ENCODE measurements around the gene VENTX. TPM values are rescaled to one million over a fixed set of nuclear protein-coding genes. Genes with fewer than 3 reads are reported as not detected.

Gene VENTX
- total RNA-seq, 4 donors from 2014 or later, result 0.17 to 2.3 (median 0.21) TPM; not detected in 1

DNA sequence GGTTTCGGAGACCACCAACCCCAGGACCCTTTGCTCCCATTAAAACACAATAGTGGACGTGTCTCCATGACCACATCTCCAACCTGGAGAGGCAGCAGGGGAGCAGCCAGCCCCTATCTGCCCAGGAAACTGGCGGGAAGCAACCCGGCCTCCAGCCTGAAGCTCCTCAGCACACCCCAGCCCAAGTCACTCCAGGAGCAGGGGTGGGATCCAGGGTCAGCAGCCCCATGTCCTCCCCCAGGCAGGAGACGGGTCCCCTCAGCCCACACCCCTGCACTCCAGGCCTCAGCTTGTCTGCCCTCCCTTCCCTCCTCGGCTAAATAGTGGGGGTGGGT, 38.4 kb downstream of the VENTX start:
- Histone ChIP-seq H3K27me3 (peaks cover 16% of the 10 kb centered on the region), H3K9me3 (no peaks in the 10 kb centered on the region), H3K27ac (no peak overlapping the region), H3K36me3 (peaks cover 21% of the 10 kb centered on the region), H3K4me3 (peak overlapping the region; percentile 39), H3K4me1 (peaks cover 49% of the 10 kb centered on the region)
- 24% methylated on average over 4 of the region's 6 CpGs for WGBS
- TF ChIP-seq, protein P1, sequence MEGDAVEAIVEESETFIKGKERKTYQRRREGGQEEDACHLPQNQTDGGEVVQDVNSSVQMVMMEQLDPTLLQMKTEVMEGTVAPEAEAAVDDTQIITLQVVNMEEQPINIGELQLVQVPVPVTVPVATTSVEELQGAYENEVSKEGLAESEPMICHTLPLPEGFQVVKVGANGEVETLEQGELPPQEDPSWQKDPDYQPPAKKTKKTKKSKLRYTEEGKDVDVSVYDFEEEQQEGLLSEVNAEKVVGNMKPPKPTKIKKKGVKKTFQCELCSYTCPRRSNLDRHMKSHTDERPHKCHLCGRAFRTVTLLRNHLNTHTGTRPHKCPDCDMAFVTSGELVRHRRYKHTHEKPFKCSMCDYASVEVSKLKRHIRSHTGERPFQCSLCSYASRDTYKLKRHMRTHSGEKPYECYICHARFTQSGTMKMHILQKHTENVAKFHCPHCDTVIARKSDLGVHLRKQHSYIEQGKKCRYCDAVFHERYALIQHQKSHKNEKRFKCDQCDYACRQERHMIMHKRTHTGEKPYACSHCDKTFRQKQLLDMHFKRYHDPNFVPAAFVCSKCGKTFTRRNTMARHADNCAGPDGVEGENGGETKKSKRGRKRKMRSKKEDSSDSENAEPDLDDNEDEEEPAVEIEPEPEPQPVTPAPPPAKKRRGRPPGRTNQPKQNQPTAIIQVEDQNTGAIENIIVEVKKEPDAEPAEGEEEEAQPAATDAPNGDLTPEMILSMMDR (IDR thresholded peaks at IDR 0.05), result no peak
- TF ChIP-seq EP300 (IDR thresholded peaks at IDR 0.05), result no peak
- TF ChIP-seq POLR2A (IDR thresholded peaks at IDR 0.05), result no peak
- DNase-seq (ENCODE audit: low spot score in 2 of 2), result no peak

DNA sequence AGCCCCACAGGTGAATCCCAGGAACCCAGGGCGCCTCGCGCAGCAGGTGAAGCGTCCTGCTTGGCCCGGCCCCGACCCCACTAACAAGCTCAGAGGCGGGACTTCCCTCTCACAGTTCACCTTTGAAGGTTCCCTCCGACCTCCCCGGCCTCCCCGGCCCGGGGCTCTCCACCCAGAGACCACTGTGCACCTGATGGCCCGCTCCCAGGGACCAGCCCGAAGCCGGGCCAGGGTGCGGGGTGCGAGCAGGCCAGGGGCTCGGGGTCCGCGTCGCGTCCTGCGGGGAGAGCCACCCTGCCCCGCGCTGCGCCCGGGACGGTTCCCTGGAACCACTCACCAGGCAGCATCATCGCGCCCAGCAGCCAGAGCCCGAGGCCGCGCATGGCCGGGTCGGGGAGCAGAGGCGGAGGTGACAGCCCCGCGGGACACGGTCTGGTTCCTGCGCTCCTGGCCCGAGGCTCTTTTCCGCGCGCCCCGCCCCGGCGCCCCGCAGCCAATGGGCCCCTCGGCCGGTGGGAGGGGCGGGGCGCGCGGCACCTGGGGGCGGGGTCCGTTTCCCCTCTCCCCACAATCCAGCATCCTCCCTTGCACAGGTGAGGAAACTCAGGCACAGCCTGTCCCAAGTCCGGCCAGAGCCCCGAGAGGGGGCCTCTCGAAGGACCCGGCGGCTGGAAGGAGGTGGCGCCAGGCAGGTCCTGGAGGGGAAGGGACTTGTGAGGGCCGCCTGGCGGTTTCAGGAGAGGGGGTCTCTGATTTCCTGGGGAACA, 39.0 kb downstream of the VENTX start, which contains the start of gene ADAM8:
Gene ADAM8, minus strand, starts transcription at position 434 of the 767 bp plus-strand sequence. Its CDS starts 51 bp downstream, at position 383.
- peak in 1 of 2 donors; percentile 59 for DNase-seq (ENCODE audit: low spot score in 2 of 2)
- peaks cover 49% of the 10 kb centered on the region for H3K4me1 ChIP-seq
- no peak for TF ChIP-seq POLR2AphosphoS5 (IDR thresholded peaks at IDR 0.05)
- no peak for TF ChIP-seq POLR2A (IDR thresholded peaks at IDR 0.05)
- TF ChIP-seq EP300 (IDR thresholded peaks at IDR 0.05), result no peak
- TF ChIP-seq, protein P1 (IDR thresholded peaks at IDR 0.05), result no peak
- H3K9me3 ChIP-seq, result no peaks in the 10 kb centered on the region
- H3K27me3 ChIP-seq, result peaks cover 16% of the 10 kb centered on the region
- WGBS, result no CpG with 5 or more reads among the region's 63 CpGs
- H3K27ac ChIP-seq, result no peak within 1 kb of the TSS
- H3K4me3 ChIP-seq, result peak within 1 kb of the TSS; percentile 39
- peaks cover 27% of the 10 kb centered on the region for H3K36me3 ChIP-seq

DNA sequence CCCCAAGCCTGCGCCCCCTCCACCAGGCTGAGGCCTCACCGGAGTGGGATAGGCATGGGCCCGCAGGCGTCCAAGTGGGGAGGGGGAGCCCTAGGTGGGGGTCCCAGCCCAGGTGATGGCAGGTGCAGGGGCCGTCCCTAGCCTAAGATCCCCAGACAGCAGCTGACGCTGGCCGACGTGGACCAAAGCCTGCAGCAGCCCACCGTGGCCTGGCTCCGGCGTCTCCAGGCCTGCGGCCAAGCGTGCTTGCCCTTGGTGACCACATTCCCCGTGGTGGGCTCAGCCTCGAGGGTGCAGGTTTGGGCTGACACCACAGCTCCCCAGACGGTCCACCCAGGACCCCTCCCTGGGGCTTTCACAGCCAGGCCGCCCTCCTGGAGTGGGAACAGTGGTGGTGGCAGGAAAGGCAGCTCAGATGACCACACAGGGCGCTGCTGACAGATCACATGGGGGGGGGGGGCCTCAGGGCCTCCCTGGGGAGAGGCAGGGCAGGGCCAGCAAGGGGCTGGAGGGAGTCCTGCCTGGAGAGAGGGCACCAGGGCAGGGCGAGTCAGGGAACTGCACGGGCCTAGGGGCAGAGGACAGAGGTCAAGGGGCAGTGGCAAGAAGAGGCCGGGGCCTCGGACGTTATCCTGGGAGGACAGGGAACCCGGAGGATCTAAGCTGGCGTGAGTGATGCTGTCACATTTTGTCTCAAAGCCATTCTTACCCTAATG, 39.8 kb downstream of the VENTX start:
- Histone ChIP-seq H3K4me1 (peaks cover 49% of the 10 kb centered on the region), H3K27me3 (peaks cover 16% of the 10 kb centered on the region), H3K27ac (no peak overlapping the region), H3K9me3 (no peaks in the 10 kb centered on the region), H3K36me3 (peaks cover 35% of the 10 kb centered on the region), H3K4me3 (no peak overlapping the region)
- WGBS, result 63% methylated on average over 7 of the region's 25 CpGs
- peak in 1 of 2 donors; percentile 63 for DNase-seq (ENCODE audit: low spot score in 2 of 2)
- TF ChIP-seq, protein P1 (IDR thresholded peaks at IDR 0.05), result no peak
- TF ChIP-seq POLR2AphosphoS5 (IDR thresholded peaks at IDR 0.05), result no peak
- TF ChIP-seq EP300 (IDR thresholded peaks at IDR 0.05), result no peak
- TF ChIP-seq POLR2A (IDR thresholded peaks at IDR 0.05), result no peak

DNA sequence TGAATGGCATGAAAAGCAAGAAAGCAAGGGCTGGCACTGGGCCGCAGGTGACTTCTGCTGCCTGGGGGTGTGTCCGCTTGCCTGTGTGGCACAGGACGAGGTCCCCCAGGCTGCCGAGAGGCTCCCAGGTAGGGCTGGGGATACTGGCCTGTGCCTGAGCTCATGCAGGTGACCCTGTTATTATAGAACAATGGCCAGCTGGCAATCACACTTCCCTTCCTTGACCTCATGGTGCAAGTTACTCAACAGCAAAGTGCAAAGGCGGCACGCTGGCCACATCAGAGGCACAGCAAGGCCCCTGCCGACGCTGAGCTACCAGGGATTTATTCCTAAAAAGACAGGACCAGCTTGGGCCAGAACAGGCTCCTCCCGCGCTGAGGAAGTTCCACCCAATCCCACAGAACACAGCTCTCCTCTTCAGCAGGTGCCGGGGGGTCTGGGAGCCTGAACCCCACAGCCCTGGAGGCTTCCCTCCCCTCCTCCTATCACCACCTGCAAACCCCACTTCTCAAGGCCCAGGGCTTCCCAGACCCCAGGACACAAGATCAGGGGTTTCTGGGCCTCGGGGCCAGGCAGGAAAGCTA, 40.4 kb downstream of the VENTX start:
- H3K36me3 ChIP-seq, result peaks cover 42% of the 10 kb centered on the region
- no peak overlapping the region for H3K4me3 ChIP-seq

More for the DNA sequence above, 40.4 kb downstream of the VENTX start:
- 81% methylated on average over 12 of the region's 12 CpGs for WGBS
- peak in 1 of 2 donors; percentile 64 for DNase-seq (ENCODE audit: low spot score in 2 of 2)
- Histone ChIP-seq H3K4me1 (peaks cover 49% of the 10 kb centered on the region), H3K27me3 (peaks cover 16% of the 10 kb centered on the region), H3K9me3 (no peaks in the 10 kb centered on the region), H3K27ac (peak overlapping the region; percentile 34)
- TF ChIP-seq EP300 (IDR thresholded peaks at IDR 0.05) (no peak), POLR2AphosphoS5 (IDR thresholded peaks at IDR 0.05) (no peak), POLR2A (IDR thresholded peaks at IDR 0.05) (no peak)
- TF ChIP-seq, protein P1 (IDR thresholded peaks at IDR 0.05), result no peak

Measured in suprapubic skin (tissue), 4 donors.